PC-3 (cell line): ENCODE results near the gene CYP8B1. TPM values are rescaled to one million over a fixed set of nuclear protein-coding genes. Genes with fewer than 3 reads are reported as not detected.

Source experiments
- ATAC-seq: fragments of 200-7000 bp; cut with Tn5 transposase; 2 replicates; pipeline ENCODE4 v1.9.1; 2020; ENCODE audit warnings: mild to moderate bottlenecking, moderate library complexity
- BruUV-seq: library from RNA; stranded (reverse); fragments of 400-500 nt; replicated peaks from 2 replicates; lab custom pipeline; 2021; lab: Mats Ljungman, UMichigan
- CTCF ChIA-PET: fragments of 300-600 bp; sonication (Branson Sonifier 250); formaldehyde crosslinking; loops from one replicate; lab custom pipeline; 2022; ENCODE audit warnings: antibody characterized with exemption; lab: Charles Lee
- POLR2A ChIA-PET: fragments of 300-600 bp; sonication (Branson Sonifier 250); formaldehyde crosslinking; loops from one replicate; lab custom pipeline; 2022; ENCODE audit warnings: antibody characterized with exemption; ENCODE audit not compliant: unreplicated experiment; lab: Charles Lee
- DNase-seq: peaks from one replicate; pipeline ENCODE4 v3.0.0-alpha.2; 2015
- H2AFZ ChIP-seq: fragments of 300-600 bp; sonication (generic); 2 replicates; pipeline ENCODE4 v1.6.0; 2016; ENCODE audit warnings: antibody characterized with exemption, low read length
- H3F3A ChIP-seq: fragments of 300-600 bp; sonication (generic); one replicate; pipeline ENCODE4 v1.6.0; 2017; ENCODE audit warnings: antibody characterized with exemption, low read length, control low read depth, mild to moderate bottlenecking; ENCODE audit not compliant: unreplicated experiment
- H3K27ac ChIP-seq: fragments of 300-600 bp; sonication (generic); 2 replicates; pipeline ENCODE4 v1.5.1; 2016; ENCODE audit warnings: mild to moderate bottlenecking, low read length
- H3K27me3 ChIP-seq: fragments of 300-600 bp; sonication (generic); 2 replicates; pipeline ENCODE4 v1.6.1; 2016; ENCODE audit warnings: low read length, mixed read lengths
- H3K36me3 ChIP-seq: fragments of 300-600 bp; sonication (generic); 2 replicates; pipeline ENCODE4 v1.6.1; 2016; ENCODE audit warnings: low read depth, mixed run types, low read length, mixed read lengths
- H3K4me1 ChIP-seq: fragments of 300-600 bp; sonication (generic); 2 replicates; pipeline ENCODE4 v1.5.1; 2016; ENCODE audit warnings: low read length; ENCODE audit not compliant: insufficient read depth
- H3K4me2 ChIP-seq: fragments of 300-600 bp; sonication (generic); 2 replicates; pipeline ENCODE4 v1.6.0; 2016; ENCODE audit warnings: low read length
- H3K4me3 ChIP-seq: fragments of 300-600 bp; sonication (generic); 2 replicates; pipeline ENCODE4 v1.5.1; 2016; ENCODE audit warnings: mild to moderate bottlenecking, low read length, mixed read lengths
- H3K79me2 ChIP-seq: fragments of 300-600 bp; sonication (generic); 2 replicates; pipeline ENCODE4 v1.6.1; 2017; ENCODE audit warnings: low read length, mixed read lengths
- H3K9ac ChIP-seq: fragments of 300-600 bp; sonication (generic); 2 replicates; pipeline ENCODE4 v1.6.0; 2016; ENCODE audit warnings: mild to moderate bottlenecking, low read length
- H3K9me2 ChIP-seq: fragments of 300-600 bp; sonication (generic); replicated peaks from 2 replicates; pipeline ENCODE4 v1.6.1; 2016; ENCODE audit warnings: mixed run types, low read length, mixed read lengths
- H3K9me3 ChIP-seq: fragments of 300-600 bp; sonication (generic); 2 replicates; pipeline ENCODE4 v1.6.1; 2016; ENCODE audit warnings: low read length, mixed read lengths
- H4K20me1 ChIP-seq: fragments of 300-600 bp; sonication (generic); 2 replicates; pipeline ENCODE4 v1.6.1; 2016; ENCODE audit warnings: low read length, mixed read lengths
- EZH2 ChIP-seq: fragments of 300-600 bp; sonication (generic); IDR thresholded peaks from one replicate; pipeline ENCODE4 v1.6.1; 2017; ENCODE audit warnings: antibody characterized with exemption, mild to moderate bottlenecking, low read length; ENCODE audit not compliant: unreplicated experiment
- EZH2phosphoT487 ChIP-seq: fragments of 300-600 bp; sonication (generic); IDR thresholded peaks from 2 replicates; pipeline ENCODE4 v1.6.1; 2018; ENCODE audit warnings: mild to moderate bottlenecking, antibody characterized with exemption, low read length, borderline replicate concordance
- intact Hi-C: fragments of 100-400 bp; cut with micrococcal nuclease; formaldehyde crosslinking; loops from 2 replicates; pipeline ENCODE4 v1.9.0; 2023
- total RNA-seq: library from RNA; depleted of rRNA; stranded (reverse); fragments of >200 nt; gene quantifications from 2 replicates; pipeline ENCODE4 v1.2.3, GENCODE V29; 2014
- TF ChIP-seq, protein P1 (sequence below): fragments of 300-600 bp; sonication (generic); conservative IDR thresholded peaks from 2 replicates; pipeline ENCODE4 v1.5.1; 2017; ENCODE audit warnings: antibody characterized with exemption, low read depth, mild to moderate bottlenecking, low read length

CYP8B1 gene
- total RNA-seq, 1 experiment from 2014 or later: not detected

DNA sequence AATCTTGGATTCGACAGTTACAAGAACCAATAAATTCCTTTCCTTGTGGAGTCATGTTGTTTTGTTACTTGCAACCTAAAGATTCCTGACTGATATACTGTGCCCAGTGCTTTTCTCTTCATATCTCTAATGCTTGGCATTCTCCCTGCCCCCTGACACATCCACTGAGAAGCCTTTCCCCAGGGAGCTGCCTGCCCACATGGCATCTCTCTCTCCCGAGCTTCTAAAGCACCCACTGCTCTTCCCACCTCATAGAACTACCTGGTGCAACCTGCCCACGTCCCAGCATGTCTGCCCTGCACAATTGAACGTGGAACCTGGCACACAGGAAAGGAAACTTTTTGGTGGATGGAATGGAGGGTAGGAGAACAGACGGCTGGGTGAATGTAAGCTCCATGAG is 6.8 kb downstream of the CYP8B1 start:
- Histone ChIP-seq H3K9me3 (no peaks in the 10 kb centered on the region), H3K27me3 (0 out of 2 replicates have a peak, but pooled peaks cover 3% of the 10 kb centered on the region), H3K9ac (no peak overlapping the region), H3K4me3 (no peak overlapping the region), H3K79me2 (no peaks in the 10 kb centered on the region), H4K20me1 (no peaks in the 10 kb centered on the region), H3F3A (no peaks in the 10 kb centered on the region), H3K36me3 (no peaks in the 10 kb centered on the region), H3K4me1 (no peaks in the 10 kb centered on the region), H2AFZ (no peak overlapping the region), H3K27ac (no peak overlapping the region), H3K9me2 (no peaks in the 10 kb centered on the region), H3K4me2 (no peak overlapping the region)
- intact Hi-C loops: no loop called here
- ChIA-PET CTCF (no interaction called here), POLR2A (no interaction called here)
- DNase-seq (no peak), ATAC-seq (no peak)
- BruUV-seq: no TSS peak
- TF ChIP-seq EZH2phosphoT487: no peak
- TF ChIP-seq, protein P1, sequence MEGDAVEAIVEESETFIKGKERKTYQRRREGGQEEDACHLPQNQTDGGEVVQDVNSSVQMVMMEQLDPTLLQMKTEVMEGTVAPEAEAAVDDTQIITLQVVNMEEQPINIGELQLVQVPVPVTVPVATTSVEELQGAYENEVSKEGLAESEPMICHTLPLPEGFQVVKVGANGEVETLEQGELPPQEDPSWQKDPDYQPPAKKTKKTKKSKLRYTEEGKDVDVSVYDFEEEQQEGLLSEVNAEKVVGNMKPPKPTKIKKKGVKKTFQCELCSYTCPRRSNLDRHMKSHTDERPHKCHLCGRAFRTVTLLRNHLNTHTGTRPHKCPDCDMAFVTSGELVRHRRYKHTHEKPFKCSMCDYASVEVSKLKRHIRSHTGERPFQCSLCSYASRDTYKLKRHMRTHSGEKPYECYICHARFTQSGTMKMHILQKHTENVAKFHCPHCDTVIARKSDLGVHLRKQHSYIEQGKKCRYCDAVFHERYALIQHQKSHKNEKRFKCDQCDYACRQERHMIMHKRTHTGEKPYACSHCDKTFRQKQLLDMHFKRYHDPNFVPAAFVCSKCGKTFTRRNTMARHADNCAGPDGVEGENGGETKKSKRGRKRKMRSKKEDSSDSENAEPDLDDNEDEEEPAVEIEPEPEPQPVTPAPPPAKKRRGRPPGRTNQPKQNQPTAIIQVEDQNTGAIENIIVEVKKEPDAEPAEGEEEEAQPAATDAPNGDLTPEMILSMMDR: no peak
- TF ChIP-seq EZH2: no peak

DNA sequence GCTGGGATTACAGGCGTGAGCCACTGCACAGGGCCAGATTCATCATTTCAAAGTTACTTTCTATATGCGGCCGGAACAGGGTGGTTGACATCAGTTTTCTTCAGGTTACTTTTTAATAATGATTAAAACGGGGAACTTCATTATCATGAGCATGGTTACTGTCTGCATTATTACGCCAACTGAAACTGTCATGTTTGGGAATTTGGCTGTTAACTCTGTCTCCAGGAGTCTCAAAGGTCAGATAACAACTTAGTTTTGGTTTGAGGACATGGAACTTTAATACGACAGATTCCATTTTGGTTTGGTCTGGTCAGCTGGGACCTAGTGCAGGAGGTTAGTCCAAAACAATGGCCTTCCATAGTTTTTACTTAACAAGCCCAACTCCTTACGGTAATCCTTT is 8.5 kb downstream of the CYP8B1 start:
- no peaks in the 10 kb centered on the region for H3K9me2 ChIP-seq
- no TSS peak for BruUV-seq
- H3K4me1 ChIP-seq: no peaks in the 10 kb centered on the region
- ATAC-seq (no peak), DNase-seq (no peak)
- no peaks in the 10 kb centered on the region for H3K79me2 ChIP-seq
- no peak overlapping the region for H3K27ac ChIP-seq
- no peaks in the 10 kb centered on the region for H3K27me3 ChIP-seq
- POLR2A ChIA-PET: no interaction called here
- no peaks in the 10 kb centered on the region for H3K36me3 ChIP-seq
- H4K20me1 ChIP-seq: no peaks in the 10 kb centered on the region
- CTCF ChIA-PET: no interaction called here
- no peaks in the 10 kb centered on the region for H3F3A ChIP-seq
- H2AFZ ChIP-seq: no peak overlapping the region
- no peak overlapping the region for H3K4me3 ChIP-seq
- intact Hi-C loops: no loop called here
- H3K9me3 ChIP-seq: no peaks in the 10 kb centered on the region
- no peak overlapping the region for H3K9ac ChIP-seq
- TF ChIP-seq EZH2 (no peak), EZH2phosphoT487 (no peak)
- TF ChIP-seq, protein P1: no peak
- no peak overlapping the region for H3K4me2 ChIP-seq

DNA sequence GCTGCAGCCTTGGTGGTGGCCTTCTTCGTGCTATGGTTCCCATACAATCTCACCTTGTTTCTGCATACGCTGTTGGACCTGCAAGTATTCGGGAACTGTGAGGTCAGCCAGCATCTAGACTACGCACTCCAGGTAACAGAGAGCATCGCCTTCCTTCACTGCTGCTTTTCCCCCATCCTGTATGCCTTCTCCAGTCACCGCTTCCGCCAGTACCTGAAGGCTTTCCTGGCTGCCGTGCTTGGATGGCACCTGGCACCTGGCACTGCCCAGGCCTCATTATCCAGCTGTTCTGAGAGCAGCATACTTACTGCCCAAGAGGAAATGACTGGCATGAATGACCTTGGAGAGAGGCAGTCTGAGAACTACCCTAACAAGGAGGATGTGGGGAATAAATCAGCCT is 10.4 kb downstream of the CYP8B1 start:
- Histone ChIP-seq H3K9me2 (no peaks in the 10 kb centered on the region), H3K27me3 (no peaks in the 10 kb centered on the region), H3K79me2 (no peaks in the 10 kb centered on the region), H3K4me2 (no peak overlapping the region), H3K9ac (no peak overlapping the region), H3K27ac (no peak overlapping the region), H3K9me3 (no peaks in the 10 kb centered on the region), H2AFZ (no peak overlapping the region), H3K36me3 (no peaks in the 10 kb centered on the region), H3K4me3 (no peak overlapping the region), H3K4me1 (no peaks in the 10 kb centered on the region), H3F3A (no peaks in the 10 kb centered on the region), H4K20me1 (no peaks in the 10 kb centered on the region)
- DNase-seq (no peak), ATAC-seq (no peak)
- POLR2A ChIA-PET: no interaction called here
- TF ChIP-seq EZH2phosphoT487 (no peak), EZH2 (no peak)
- TF ChIP-seq, protein P1: no peak
- no TSS peak for BruUV-seq
- CTCF ChIA-PET: no interaction called here
- intact Hi-C loops: no loop called here
